Measurements from ENCODE around the gene VPS13D.

DNA sequence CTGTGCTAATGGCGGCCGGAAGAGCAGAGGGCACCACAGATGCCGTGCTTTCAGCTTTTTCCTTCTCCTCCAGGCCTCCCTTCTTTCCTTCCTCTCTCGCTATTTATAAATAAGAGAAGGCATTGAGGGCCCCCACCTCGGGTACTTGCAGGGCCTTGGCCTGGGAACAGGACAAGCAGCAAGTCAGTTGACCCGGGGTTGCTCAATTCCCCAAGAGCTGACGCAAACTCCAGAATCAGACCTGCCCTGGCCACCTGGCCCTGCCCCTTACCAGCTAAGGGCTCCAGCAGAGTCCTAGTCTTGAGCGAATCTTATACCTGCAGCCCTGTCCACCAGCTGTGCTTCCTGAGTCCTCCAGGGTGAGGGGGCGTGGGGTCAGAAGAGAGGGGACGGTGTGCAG is 49.5 kb upstream of the VPS13D start:
- TF ChIP-seq, protein P1, sequence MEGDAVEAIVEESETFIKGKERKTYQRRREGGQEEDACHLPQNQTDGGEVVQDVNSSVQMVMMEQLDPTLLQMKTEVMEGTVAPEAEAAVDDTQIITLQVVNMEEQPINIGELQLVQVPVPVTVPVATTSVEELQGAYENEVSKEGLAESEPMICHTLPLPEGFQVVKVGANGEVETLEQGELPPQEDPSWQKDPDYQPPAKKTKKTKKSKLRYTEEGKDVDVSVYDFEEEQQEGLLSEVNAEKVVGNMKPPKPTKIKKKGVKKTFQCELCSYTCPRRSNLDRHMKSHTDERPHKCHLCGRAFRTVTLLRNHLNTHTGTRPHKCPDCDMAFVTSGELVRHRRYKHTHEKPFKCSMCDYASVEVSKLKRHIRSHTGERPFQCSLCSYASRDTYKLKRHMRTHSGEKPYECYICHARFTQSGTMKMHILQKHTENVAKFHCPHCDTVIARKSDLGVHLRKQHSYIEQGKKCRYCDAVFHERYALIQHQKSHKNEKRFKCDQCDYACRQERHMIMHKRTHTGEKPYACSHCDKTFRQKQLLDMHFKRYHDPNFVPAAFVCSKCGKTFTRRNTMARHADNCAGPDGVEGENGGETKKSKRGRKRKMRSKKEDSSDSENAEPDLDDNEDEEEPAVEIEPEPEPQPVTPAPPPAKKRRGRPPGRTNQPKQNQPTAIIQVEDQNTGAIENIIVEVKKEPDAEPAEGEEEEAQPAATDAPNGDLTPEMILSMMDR (IDR thresholded peaks at IDR 0.05) = no peak
- TF ChIP-seq POLR2A (IDR thresholded peaks at IDR 0.05) = no peak

All from thyroid gland (tissue), 4 donors.